ENCODE results near the gene ZNF570. TPM values are rescaled to one million over a fixed set of nuclear protein-coding genes. Genes with fewer than 3 reads are reported as not detected.

ZNF570 gene
- total and polyA plus RNA-seq, 2 of the 13 experiments (the other 11 are each of a cell fraction or from before 2014, with no cell fraction given), result 1.0 to 4.4 TPM

DNA sequence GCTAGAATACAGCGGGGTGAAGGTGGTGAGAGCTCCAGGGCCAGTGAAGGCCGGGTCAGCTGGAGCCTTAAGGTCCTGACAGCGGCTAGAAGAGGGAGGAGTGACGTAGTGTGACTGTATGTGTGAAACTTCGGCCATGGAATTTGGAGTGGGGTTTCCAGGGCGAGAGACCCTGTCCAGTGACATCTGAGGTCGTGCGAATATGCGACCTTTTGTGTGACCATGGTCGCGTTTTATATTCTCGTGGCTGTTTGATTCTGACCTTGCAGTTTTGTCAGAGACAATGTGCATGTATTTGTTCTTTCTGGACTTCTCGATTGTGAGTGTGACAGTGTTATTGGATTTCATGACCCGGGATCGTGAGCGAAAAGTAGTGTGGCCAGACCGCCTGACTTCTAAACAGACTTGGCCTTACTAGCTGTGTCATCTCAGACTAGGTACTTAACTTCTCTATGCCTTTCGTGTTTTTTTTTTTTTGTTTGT, 1.5 kb upstream of the ZNF570 start (continued):
- TF ChIP-seq EP300 (IDR thresholded peaks at IDR 0.05; ENCODE audit: low read depth in 2 of 2, low read length in 2 of 2) (0 out of 4 replicates have a peak, but pooled peaks of 1 of the 2 experiments have one; percentile 21), EP300 (CRISPR knock-in tag; IDR thresholded peaks at IDR 0.05; ENCODE audit: borderline replicate concordance) (no peak), ZFP41 (CRISPR knock-in tag; IDR thresholded peaks at IDR 0.05; ENCODE audit: borderline replicate concordance) (0 out of 2 replicates have a peak, but pooled peaks have one; percentile 50), CREM (IDR thresholded peaks at IDR 0.05) (0 out of 2 replicates have a peak, but pooled peaks have one; percentile 51), CREM (CRISPR knock-in tag; IDR thresholded peaks at IDR 0.05) (no peak), WIZ (CRISPR knock-in tag; IDR thresholded peaks at IDR 0.05) (peak; percentile 65; the same call in 1 of the 2 replicates), PAX8 (CRISPR knock-in tag; IDR thresholded peaks at IDR 0.05; ENCODE audit: borderline replicate concordance) (no peak), ZNF33A (CRISPR knock-in tag; IDR thresholded peaks at IDR 0.05; ENCODE audit: borderline replicate concordance) (no peak), ZNF501 (CRISPR knock-in tag; IDR thresholded peaks at IDR 0.05) (0 out of 2 replicates have a peak, but pooled peaks have one; percentile 23)
- TF ChIP-seq, protein P1, sequence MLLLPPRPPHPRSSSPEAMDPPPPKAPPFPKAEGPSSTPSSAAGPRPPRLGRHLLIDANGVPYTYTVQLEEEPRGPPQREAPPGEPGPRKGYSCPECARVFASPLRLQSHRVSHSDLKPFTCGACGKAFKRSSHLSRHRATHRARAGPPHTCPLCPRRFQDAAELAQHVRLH (CRISPR knock-in tag; IDR thresholded peaks at IDR 0.05; ENCODE audit: borderline replicate concordance, low read depth), result no peak
- TF ChIP-seq, protein P2, sequence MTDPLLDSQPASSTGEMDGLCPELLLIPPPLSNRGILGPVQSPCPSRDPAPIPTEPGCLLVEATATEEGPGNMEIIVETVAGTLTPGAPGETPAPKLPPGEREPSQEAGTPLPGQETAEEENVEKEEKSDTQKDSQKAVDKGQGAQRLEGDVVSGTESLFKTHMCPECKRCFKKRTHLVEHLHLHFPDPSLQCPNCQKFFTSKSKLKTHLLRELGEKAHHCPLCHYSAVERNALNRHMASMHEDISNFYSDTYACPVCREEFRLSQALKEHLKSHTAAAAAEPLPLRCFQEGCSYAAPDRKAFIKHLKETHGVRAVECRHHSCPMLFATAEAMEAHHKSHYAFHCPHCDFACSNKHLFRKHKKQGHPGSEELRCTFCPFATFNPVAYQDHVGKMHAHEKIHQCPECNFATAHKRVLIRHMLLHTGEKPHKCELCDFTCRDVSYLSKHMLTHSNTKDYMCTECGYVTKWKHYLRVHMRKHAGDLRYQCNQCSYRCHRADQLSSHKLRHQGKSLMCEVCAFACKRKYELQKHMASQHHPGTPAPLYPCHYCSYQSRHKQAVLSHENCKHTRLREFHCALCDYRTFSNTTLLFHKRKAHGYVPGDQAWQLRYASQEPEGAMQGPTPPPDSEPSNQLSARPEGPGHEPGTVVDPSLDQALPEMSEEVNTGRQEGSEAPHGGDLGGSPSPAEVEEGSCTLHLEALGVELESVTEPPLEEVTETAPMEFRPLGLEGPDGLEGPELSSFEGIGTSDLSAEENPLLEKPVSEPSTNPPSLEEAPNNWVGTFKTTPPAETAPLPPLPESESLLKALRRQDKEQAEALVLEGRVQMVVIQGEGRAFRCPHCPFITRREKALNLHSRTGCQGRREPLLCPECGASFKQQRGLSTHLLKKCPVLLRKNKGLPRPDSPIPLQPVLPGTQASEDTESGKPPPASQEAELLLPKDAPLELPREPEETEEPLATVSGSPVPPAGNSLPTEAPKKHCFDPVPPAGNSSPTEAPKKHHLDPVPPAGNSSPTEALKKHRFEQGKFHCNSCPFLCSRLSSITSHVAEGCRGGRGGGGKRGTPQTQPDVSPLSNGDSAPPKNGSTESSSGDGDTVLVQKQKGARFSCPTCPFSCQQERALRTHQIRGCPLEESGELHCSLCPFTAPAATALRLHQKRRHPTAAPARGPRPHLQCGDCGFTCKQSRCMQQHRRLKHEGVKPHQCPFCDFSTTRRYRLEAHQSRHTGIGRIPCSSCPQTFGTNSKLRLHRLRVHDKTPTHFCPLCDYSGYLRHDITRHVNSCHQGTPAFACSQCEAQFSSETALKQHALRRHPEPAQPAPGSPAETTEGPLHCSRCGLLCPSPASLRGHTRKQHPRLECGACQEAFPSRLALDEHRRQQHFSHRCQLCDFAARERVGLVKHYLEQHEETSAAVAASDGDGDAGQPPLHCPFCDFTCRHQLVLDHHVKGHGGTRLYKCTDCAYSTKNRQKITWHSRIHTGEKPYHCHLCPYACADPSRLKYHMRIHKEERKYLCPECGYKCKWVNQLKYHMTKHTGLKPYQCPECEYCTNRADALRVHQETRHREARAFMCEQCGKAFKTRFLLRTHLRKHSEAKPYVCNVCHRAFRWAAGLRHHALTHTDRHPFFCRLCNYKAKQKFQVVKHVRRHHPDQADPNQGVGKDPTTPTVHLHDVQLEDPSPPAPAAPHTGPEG (CRISPR knock-in tag; IDR thresholded peaks at IDR 0.05), result 0 out of 2 replicates have a peak, but pooled peaks have one; percentile 40
- TF ChIP-seq, protein P3, sequence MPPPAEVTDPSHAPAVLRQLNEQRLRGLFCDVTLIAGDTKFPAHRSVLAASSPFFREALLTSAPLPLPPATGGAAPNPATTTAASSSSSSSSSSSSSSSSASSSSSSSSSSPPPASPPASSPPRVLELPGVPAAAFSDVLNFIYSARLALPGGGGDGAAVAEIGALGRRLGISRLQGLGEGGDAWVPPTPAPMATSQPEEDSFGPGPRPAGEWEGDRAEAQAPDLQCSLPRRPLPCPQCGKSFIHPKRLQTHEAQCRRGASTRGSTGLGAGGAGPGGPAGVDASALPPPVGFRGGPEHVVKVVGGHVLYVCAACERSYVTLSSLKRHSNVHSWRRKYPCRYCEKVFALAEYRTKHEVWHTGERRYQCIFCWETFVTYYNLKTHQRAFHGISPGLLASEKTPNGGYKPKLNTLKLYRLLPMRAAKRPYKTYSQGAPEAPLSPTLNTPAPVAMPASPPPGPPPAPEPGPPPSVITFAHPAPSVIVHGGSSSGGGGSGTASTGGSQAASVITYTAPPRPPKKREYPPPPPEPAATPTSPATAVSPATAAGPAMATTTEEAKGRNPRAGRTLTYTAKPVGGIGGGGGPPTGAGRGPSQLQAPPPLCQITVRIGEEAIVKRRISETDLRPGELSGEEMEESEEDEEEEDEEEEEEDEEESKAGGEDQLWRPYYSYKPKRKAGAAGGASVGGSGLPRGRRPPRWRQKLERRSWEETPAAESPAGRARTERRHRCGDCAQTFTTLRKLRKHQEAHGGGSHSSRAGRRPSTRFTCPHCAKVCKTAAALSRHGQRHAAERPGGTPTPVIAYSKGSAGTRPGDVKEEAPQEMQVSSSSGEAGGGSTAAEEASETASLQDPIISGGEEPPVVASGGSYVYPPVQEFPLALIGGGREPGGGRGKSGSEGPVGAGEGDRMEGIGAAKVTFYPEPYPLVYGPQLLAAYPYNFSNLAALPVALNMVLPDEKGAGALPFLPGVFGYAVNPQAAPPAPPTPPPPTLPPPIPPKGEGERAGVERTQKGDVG (CRISPR knock-in tag; IDR thresholded peaks at IDR 0.05; ENCODE audit: borderline replicate concordance), result 0 out of 2 replicates have a peak, but pooled peaks have one; percentile 21
